Right lobe of liver (tissue), 6 donors: ENCODE measurements around the gene SYNGR2. TPM values are rescaled to one million over a fixed set of nuclear protein-coding genes. Genes with fewer than 3 reads are reported as not detected.

Source experiments
- ATAC-seq, 4 donors: fragments of 200-7000 bp; cut with Tn5 transposase; one replicate each; pipeline ENCODE4 v1.9.1; 2020; ENCODE audit warnings: mild to moderate bottlenecking in 4 of 4, moderate library complexity in 4 of 4
- DNase-seq, 3 donors: peaks; one replicate each; pipeline ENCODE4 v3.0.0-alpha.2; 2020
- H3K27ac ChIP-seq, 3 donors: fragments of 200-600 bp; one replicate each; pipeline ENCODE4 v1.8.0; 2022
- H3K27me3 ChIP-seq, 2 donors: fragments of 200-600 bp; one replicate each; pipeline ENCODE4 v1.8.0; 2022
- H3K36me3 ChIP-seq, 4 donors: fragments of 200-600 bp; sonication (generic) in 1 of 4; one replicate each; pipeline versions ENCODE4 v1.5.1 to v1.8.0; 2017 to 2022; ENCODE audit warnings: control low read depth in 1 of 4
- H3K4me1 ChIP-seq, 4 donors: fragments of 200-600 bp; sonication (generic) in 1 of 4; one replicate each; pipeline versions ENCODE4 v1.5.1 to v1.8.0; 2017 to 2022; ENCODE audit warnings: control low read depth in 1 of 4
- H3K4me3 ChIP-seq, 3 donors: fragments of 200-600 bp; one replicate each; pipeline ENCODE4 v1.8.0; 2022
- H3K9me3 ChIP-seq, 4 donors: fragments of 200-600 bp; sonication (generic) in 1 of 4; one replicate each; pipeline versions ENCODE4 v1.5.1 to v1.8.0; 2017 to 2022; ENCODE audit warnings: control low read depth in 1 of 4
- POLR2A ChIP-seq: fragments of 450-650 bp; IDR thresholded peaks from one replicate; pipeline ENCODE4 v1.6.1; 2017; ENCODE audit warnings: antibody characterized with exemption, mild to moderate bottlenecking
- WGBS: methylation state at CpG from one replicate; pipeline ENCODE4 v1.1.6; 2018; ENCODE audit warnings: low coverage, low lambda C conversion rate; ENCODE audit not compliant: insufficient coverage; ENCODE audit errors: missing lambda C conversion rate; 5-methylcytosine and 5-hydroxymethylcytosine counted together
- intact Hi-C, 2 donors: fragments of 100-400 bp; cut with DNase I; formaldehyde crosslinking; loops; one replicate each; pipeline versions ENCODE4 v1.11.2 to v1.14.1; 2022
- total RNA-seq, 6 experiments: library from RNA; depleted of rRNA in 2 of 6; stranded (reverse); fragments of >200 nt in 2 of 6; fragmentation: NEBNext Ultra II Directional in 3 of 6; extraction: Animal tissue kit (Norgen Biotek cat#: 25700) in 3 of 6; gene quantifications; one replicate each; pipeline versions ENCODE4 v1.1.0 to v1.2.4, GENCODE V29; 2016 to 2023
- TF ChIP-seq, protein P1 (sequence below), 4 donors: fragments of 200-600 bp in 3 of 4; fragments of 450-650 bp in 1 of 4; IDR thresholded peaks; one replicate each; pipeline versions ENCODE4 v1.5.1 to v1.8.0; 2016 to 2022; ENCODE audit warnings: antibody characterized with exemption in 4 of 4, mild to moderate bottlenecking in 2 of 4
- donor health status: DM: no; HTN: yes; CAD: no.
- donor health status: DM: no; HTN: no; CAD: no.
- donor health status: DM: no; HTN: no; CAD: no.
- donor health status: DM: no; HTN: yes; CAD: no.
- donor health status: DM: no; HTN: yes; CAD: no.

Gene SYNGR2
- total RNA-seq, 6 experiments from 2014 or later, result 43.3 to 55.8 (median 50.4) TPM

DNA sequence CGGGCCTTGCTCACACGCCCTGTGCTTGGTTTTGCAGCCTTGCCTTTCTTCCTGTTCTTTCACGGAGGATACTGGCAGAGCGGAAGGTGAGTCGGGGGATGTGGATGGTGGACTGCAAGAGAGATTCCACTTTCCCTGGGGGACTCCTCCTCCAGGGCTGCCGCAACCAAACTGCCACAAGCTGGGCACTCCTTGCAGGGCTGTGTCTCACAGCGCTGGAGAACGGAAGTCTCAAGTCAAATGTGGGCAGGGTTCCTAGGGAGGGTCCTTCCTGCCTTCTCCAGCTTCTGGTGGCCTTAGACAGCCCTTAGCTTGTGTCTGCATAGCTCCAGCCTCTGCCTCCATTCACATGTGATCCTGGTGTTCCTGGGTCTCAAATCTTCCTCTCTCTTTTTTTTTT is 34.3 kb downstream of the SYNGR2 start:
- Histone ChIP-seq H3K36me3 (peaks cover 0 to 49% (median 26%) of the 10 kb centered on the region in 4 donors), H3K4me3 (no peak overlapping the region), H3K9me3 (no peaks in the 10 kb centered on the region), H3K27me3 (no peaks in the 10 kb centered on the region), H3K4me1 (peaks cover 0 to 10% (median 0%) of the 10 kb centered on the region in 4 donors), H3K27ac (no peak overlapping the region)
- WGBS, result 96% methylated on average over 4 of the region's 8 CpGs
- intact Hi-C loops, result no loop called here
- DNase-seq (no peak), ATAC-seq (no peak)
- TF ChIP-seq, protein P1, sequence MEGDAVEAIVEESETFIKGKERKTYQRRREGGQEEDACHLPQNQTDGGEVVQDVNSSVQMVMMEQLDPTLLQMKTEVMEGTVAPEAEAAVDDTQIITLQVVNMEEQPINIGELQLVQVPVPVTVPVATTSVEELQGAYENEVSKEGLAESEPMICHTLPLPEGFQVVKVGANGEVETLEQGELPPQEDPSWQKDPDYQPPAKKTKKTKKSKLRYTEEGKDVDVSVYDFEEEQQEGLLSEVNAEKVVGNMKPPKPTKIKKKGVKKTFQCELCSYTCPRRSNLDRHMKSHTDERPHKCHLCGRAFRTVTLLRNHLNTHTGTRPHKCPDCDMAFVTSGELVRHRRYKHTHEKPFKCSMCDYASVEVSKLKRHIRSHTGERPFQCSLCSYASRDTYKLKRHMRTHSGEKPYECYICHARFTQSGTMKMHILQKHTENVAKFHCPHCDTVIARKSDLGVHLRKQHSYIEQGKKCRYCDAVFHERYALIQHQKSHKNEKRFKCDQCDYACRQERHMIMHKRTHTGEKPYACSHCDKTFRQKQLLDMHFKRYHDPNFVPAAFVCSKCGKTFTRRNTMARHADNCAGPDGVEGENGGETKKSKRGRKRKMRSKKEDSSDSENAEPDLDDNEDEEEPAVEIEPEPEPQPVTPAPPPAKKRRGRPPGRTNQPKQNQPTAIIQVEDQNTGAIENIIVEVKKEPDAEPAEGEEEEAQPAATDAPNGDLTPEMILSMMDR (IDR thresholded peaks at IDR 0.05), result no peak
- no peak for TF ChIP-seq POLR2A

GRCh38 chr17:78204387-78205123 is 36.2 kb downstream of the SYNGR2 start:
- Histone ChIP-seq H3K36me3 (peaks cover 0 to 44% (median 23%) of the 10 kb centered on the region in 4 donors), H3K4me1 (peaks cover 0 to 9% (median 0%) of the 10 kb centered on the region in 4 donors), H3K27me3 (no peaks in the 10 kb centered on the region), H3K4me3 (no peak overlapping the region), H3K9me3 (no peaks in the 10 kb centered on the region), H3K27ac (no peak overlapping the region)
- intact Hi-C loops, result no loop called here
- ATAC-seq, result peak in 3 of 4 donors; percentile 4 to 10 (median 7)
- no CpG with 5 or more reads among the region's 22 CpGs for WGBS
- DNase-seq, result no peak
- no peak for TF ChIP-seq POLR2A
- TF ChIP-seq, protein P1 (IDR thresholded peaks at IDR 0.05), result no peak

DNA sequence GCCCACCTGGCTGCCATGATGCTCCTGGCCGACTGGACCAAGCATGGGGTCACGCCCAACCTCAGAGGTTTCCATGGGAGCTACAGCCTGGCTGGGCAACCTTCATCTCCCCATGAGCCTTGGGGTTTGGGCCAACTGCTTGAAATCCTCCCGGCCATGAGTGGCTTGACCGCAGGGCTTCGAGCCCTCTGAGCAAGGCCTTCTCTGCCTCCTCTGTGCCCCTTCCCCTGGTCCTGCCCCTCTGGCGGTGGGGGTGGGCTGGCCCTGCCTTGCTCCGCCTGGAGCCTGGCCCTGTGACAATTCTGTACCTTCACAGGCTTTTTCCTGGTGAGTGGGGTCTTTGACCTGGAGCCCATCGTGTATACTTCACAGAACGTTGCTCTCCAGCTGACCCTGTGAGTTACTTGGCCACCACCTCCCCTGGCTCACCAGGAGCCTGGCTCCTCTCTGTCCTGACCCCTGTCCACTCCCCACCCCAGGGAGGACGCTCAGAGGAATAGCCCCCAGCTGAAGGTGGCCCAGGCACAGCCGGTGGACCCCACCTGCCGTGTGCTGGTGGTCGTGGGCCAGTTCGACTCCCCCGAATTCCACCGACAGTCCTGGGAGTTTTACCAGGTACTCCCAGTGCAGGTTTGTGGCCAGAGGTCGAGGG is 36.9 kb downstream of the SYNGR2 start:
- H3K27me3 ChIP-seq, result no peaks in the 10 kb centered on the region
- H3K4me1 ChIP-seq, result peaks cover 0 to 2% (median 0%) of the 10 kb centered on the region in 4 donors
- DNase-seq (no peak), ATAC-seq (peak in 2 of 4 donors; percentile 14 to 31)
- WGBS, result 17% methylated on average over 1 of the region's 17 CpGs
- intact Hi-C loops, result no loop called here
- H3K27ac ChIP-seq, result no peak overlapping the region
- TF ChIP-seq, protein P1 (IDR thresholded peaks at IDR 0.05), result no peak
- TF ChIP-seq POLR2A, result no peak
- H3K4me3 ChIP-seq, result no peak overlapping the region
- H3K36me3 ChIP-seq, result peaks cover 0 to 44% (median 23%) of the 10 kb centered on the region in 4 donors
- no peaks in the 10 kb centered on the region for H3K9me3 ChIP-seq

GRCh38 chr17:78206298-78206697 is 37.9 kb downstream of the SYNGR2 start:
- H3K36me3 ChIP-seq, result peaks cover 0 to 44% (median 23%) of the 10 kb centered on the region in 4 donors

More at GRCh38 chr17:78206298-78206697, 37.9 kb downstream of the SYNGR2 start:
- H3K27ac ChIP-seq, result no peak overlapping the region
- WGBS, result 57% methylated on average over 3 of the region's 7 CpGs
- H3K4me3 ChIP-seq, result no peak overlapping the region
- DNase-seq (no peak), ATAC-seq (no peak)
- no peak for TF ChIP-seq POLR2A
- TF ChIP-seq, protein P1 (IDR thresholded peaks at IDR 0.05), result no peak
- H3K27me3 ChIP-seq, result no peaks in the 10 kb centered on the region
- no peaks in the 10 kb centered on the region for H3K4me1 ChIP-seq
- intact Hi-C loops, result no loop called here
- no peaks in the 10 kb centered on the region for H3K9me3 ChIP-seq
